SK-N-SH (cell line): ENCODE measurements around the gene AGMO. TPM values are rescaled to one million over a fixed set of nuclear protein-coding genes. Genes with fewer than 3 reads are reported as not detected.
A peak's percentile ranks its signal among the peaks of the same experiment; 100 is the strongest.

ENCODE experiments used
- CTCF ChIA-PET: fragments of 300-600, 350-600 bp; formaldehyde crosslinking; extraction: SDS; loops from one replicate; lab custom pipeline; 2021; lab: Yijun Ruan, JAX
- POLR2A ChIA-PET: fragments of 350-600 bp; sonication (Branson Sonifier 250); formaldehyde crosslinking; extraction: SDS; loops from one replicate; lab custom pipeline; 2020; ENCODE audit warnings: antibody characterized with exemption, inconsistent platforms; lab: Yijun Ruan, JAX
- DNase-seq: peaks from one replicate; pipeline ENCODE4 v3.0.0; 2012
- H2AFZ ChIP-seq: fragments of 200-600 bp; sonication (generic); 2 replicates; pipeline ENCODE4 v1.8.1; 2016; ENCODE audit warnings: antibody characterized with exemption, mild to moderate bottlenecking, low read depth
- H3F3A ChIP-seq: fragments of 200-600 bp; sonication (generic); replicated peaks from 2 replicates; pipeline ENCODE3; 2016; ENCODE audit warnings: antibody characterized with exemption, mild to moderate bottlenecking; ENCODE audit not compliant: insufficient read depth
- H3K27ac ChIP-seq, 2 experiments: fragments of 200-500 bp in 1 of 2; fragments of 200-600 bp in 1 of 2; sonication (Bioruptor generic) in 1 of 2; sonication (generic), shearing (Covaris generic) in 1 of 2; 2 replicates each; pipeline versions ENCODE4 v1.5.1 to v1.6.1; 2014 to 2016; ENCODE audit warnings: low read depth in 2 of 2, inconsistent platforms in 1 of 2, low read length in 1 of 2, mild to moderate bottlenecking in 1 of 2, mixed read lengths in 1 of 2
- H3K27me3 ChIP-seq: fragments of 200-600 bp; sonication (generic), shearing (Covaris generic); 2 replicates; pipeline ENCODE4 v1.6.1; 2016; ENCODE audit warnings: mixed run types; ENCODE audit not compliant: insufficient read depth
- H3K36me3 ChIP-seq, 2 experiments: fragments of 200-500 bp in 1 of 2; fragments of 200-600 bp in 1 of 2; sonication (Bioruptor generic) in 1 of 2; sonication (generic) in 1 of 2; replicated peaks in 1 of 2; 2 replicates each; pipeline versions ENCODE3 to v1.5.1; 2014 to 2016; ENCODE audit warnings: low read length in 1 of 2, mild to moderate bottlenecking in 1 of 2; ENCODE audit not compliant: insufficient read depth in 2 of 2, control insufficient read depth in 1 of 2
- H3K4me1 ChIP-seq, 2 experiments: fragments of 200-500 bp in 1 of 2; fragments of 200-600 bp in 1 of 2; sonication (Bioruptor generic) in 1 of 2; sonication (generic), shearing (Covaris generic) in 1 of 2; 2 replicates each; pipeline versions ENCODE4 v1.5.1 to v1.6.1; 2014 to 2016; ENCODE audit warnings: low read depth in 1 of 2, low read length in 1 of 2, mixed run types in 1 of 2; ENCODE audit not compliant: insufficient read depth in 2 of 2, control insufficient read depth in 1 of 2
- H3K4me2 ChIP-seq: fragments of 200-600 bp; sonication (generic), shearing (Covaris generic); 2 replicates; pipeline ENCODE4 v1.6.1; 2017; ENCODE audit warnings: mixed run types
- H3K4me3 ChIP-seq, 2 experiments: fragments of 200-500 bp in 1 of 2; fragments of 200-600 bp in 1 of 2; sonication (Bioruptor generic) in 1 of 2; sonication (generic), shearing (Covaris generic) in 1 of 2; 2 replicates each; pipeline versions ENCODE4 v1.5.1 to v1.8.1; 2014 to 2016; ENCODE audit warnings: low read depth in 2 of 2, inconsistent platforms in 1 of 2, low read length in 1 of 2, mild to moderate bottlenecking in 1 of 2, mixed read lengths in 1 of 2, moderate library complexity in 1 of 2
- H3K79me2 ChIP-seq: fragments of 200-600 bp; sonication (generic); 2 replicates; pipeline ENCODE4 v1.8.1; 2017; ENCODE audit warnings: mild to moderate bottlenecking; ENCODE audit not compliant: insufficient read depth
- H3K9ac ChIP-seq: fragments of 200-600 bp; sonication (generic); 2 replicates; pipeline ENCODE4 v1.6.1; 2017; ENCODE audit warnings: mixed run types
- H3K9me2 ChIP-seq: fragments of 200-600 bp; sonication (generic); 2 replicates; pipeline ENCODE4 v1.6.1; 2017; ENCODE audit warnings: mixed run types
- H3K9me3 ChIP-seq: fragments of 200-600 bp; sonication (generic); 2 replicates; pipeline ENCODE4 v1.6.1; 2017; ENCODE audit warnings: mixed run types, mild to moderate bottlenecking, moderate library complexity
- H4K20me1 ChIP-seq: fragments of 200-600 bp; sonication (generic); 2 replicates; pipeline ENCODE4 v1.6.1; 2017; ENCODE audit warnings: mild to moderate bottlenecking, mixed run types; ENCODE audit not compliant: insufficient read depth
- EZH2phosphoT487 ChIP-seq: fragments of 200-600 bp; sonication (generic); IDR thresholded peaks from 2 replicates; pipeline ENCODE4 v1.6.1; 2017; ENCODE audit warnings: low read depth, mixed run types, mild to moderate bottlenecking, antibody characterized with exemption, moderate library complexity, borderline replicate concordance
- GABPA ChIP-seq: IDR thresholded peaks from 2 replicates; pipeline ENCODE4 v1.4.0; 2012; ENCODE audit warnings: low read depth, mild to moderate bottlenecking
- MEF2A ChIP-seq: IDR thresholded peaks from 2 replicates; pipeline ENCODE4 v1.4.0; 2012; ENCODE audit warnings: low read depth, borderline replicate concordance
- RAD21 ChIP-seq: IDR thresholded peaks from 2 replicates; pipeline ENCODE4 v1.6.1; 2012; ENCODE audit warnings: mild to moderate bottlenecking, low read length
- RCOR1 ChIP-seq: fragments of 150-350 bp; IDR thresholded peaks from 2 replicates; pipeline ENCODE4 v1.6.1; 2017; ENCODE audit warnings: antibody characterized with exemption, low read length
- RXRA ChIP-seq: IDR thresholded peaks from 2 replicates; pipeline ENCODE4 v1.4.0; 2012; ENCODE audit warnings: low read depth, mild to moderate bottlenecking, borderline replicate concordance
- SMC3 ChIP-seq: IDR thresholded peaks from 2 replicates; pipeline ENCODE4 v1.6.1; 2012; ENCODE audit warnings: low read depth, low read length, improper control_type of control experiment
- YY1 ChIP-seq: IDR thresholded peaks from 2 replicates; pipeline ENCODE4 v1.4.0; 2012; ENCODE audit warnings: low read depth, mild to moderate bottlenecking
- WGBS: methylation state at CpG from one replicate; pipeline ENCODE4 v1.1.6; 2017; ENCODE audit warnings: low lambda C conversion rate; 5-methylcytosine and 5-hydroxymethylcytosine counted together
- polyA plus RNA-seq, 3 experiments: library from polyadenylated mRNA; depleted of rRNA; stranded (reverse); fragments of >200 nt; gene quantifications; 2 replicates each; pipeline ENCODE4 v1.2.3, GENCODE V29; 2012
- TF ChIP-seq, protein P1 (sequence below): fragments of 200-600 bp; sonication (generic); IDR thresholded peaks from 2 replicates; pipeline ENCODE4 v1.6.1; 2017; ENCODE audit warnings: antibody characterized with exemption, mild to moderate bottlenecking, moderate library complexity
- TF ChIP-seq, protein P2 (sequence below): IDR thresholded peaks from 2 replicates; pipeline ENCODE4 v1.4.0; 2012; ENCODE audit warnings: low read depth
- TF ChIP-seq, protein P3 (sequence below): fragments of 150-350 bp; IDR thresholded peaks from 2 replicates; pipeline ENCODE4 v1.6.1; 2017; ENCODE audit warnings: antibody characterized with exemption, low read length, low read depth, borderline replicate concordance

AGMO gene
- polyA plus RNA-seq, 1 of the 3 experiments (the other 2 are of a cell fraction): 0.05 TPM

DNA sequence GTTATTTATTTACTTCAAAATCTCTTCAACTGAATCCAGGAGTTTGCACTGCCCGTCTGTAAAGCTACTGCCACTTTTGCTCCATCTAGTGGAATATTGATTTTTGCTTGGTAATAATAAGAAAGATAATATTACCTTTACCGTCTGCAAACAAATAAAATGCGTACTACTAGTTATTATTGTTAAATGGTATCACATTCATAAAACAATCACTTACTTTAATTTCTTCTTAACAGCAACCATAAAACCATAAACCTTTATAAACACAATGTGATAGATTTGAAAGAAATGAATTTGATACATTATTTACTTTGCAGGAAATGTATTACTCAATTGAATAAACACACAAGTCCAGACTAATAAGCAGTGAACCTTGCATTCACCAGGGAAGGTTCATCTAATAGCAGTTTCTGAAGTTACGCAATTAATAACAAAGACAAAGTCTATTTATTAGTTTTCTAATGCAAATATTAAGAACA lies 6.4 kb downstream of the AGMO start:
- Histone ChIP-seq H3K36me3 (no peaks in the 10 kb centered on the region), H3K79me2 (no peaks in the 10 kb centered on the region), H3K4me2 (no peak overlapping the region), H3K27ac (no peak overlapping the region), H3K27me3 (no peaks in the 10 kb centered on the region), H2AFZ (no peak overlapping the region), H3K9ac (no peak overlapping the region), H3F3A (peaks cover 3% of the 10 kb centered on the region), H3K4me1 (peaks cover 3 to 10% of the 10 kb centered on the region in 2 experiments; a peak in 3 of 4 replicates), H3K4me3 (no peak overlapping the region), H3K9me3 (no peaks in the 10 kb centered on the region), H4K20me1 (no peaks in the 10 kb centered on the region), H3K9me2 (no peaks in the 10 kb centered on the region)
- ChIA-PET POLR2A (no interaction called here), CTCF (interaction anchor here (0.7 to 2.2 kb wide), 6 partner anchors 228 to 858 kb away, joined by 3 to 10 read pairs (median 4); no protein-coding TSS in a partner anchor)
- WGBS: 50% methylated on average over 4 of the region's 4 CpGs
- TF ChIP-seq EZH2phosphoT487 (no peak), RXRA (no peak), RAD21 (peak; percentile 68), SMC3 (peak; percentile 55)
- TF ChIP-seq, protein P1, sequence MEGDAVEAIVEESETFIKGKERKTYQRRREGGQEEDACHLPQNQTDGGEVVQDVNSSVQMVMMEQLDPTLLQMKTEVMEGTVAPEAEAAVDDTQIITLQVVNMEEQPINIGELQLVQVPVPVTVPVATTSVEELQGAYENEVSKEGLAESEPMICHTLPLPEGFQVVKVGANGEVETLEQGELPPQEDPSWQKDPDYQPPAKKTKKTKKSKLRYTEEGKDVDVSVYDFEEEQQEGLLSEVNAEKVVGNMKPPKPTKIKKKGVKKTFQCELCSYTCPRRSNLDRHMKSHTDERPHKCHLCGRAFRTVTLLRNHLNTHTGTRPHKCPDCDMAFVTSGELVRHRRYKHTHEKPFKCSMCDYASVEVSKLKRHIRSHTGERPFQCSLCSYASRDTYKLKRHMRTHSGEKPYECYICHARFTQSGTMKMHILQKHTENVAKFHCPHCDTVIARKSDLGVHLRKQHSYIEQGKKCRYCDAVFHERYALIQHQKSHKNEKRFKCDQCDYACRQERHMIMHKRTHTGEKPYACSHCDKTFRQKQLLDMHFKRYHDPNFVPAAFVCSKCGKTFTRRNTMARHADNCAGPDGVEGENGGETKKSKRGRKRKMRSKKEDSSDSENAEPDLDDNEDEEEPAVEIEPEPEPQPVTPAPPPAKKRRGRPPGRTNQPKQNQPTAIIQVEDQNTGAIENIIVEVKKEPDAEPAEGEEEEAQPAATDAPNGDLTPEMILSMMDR: peak; percentile 71
- DNase-seq: peak; percentile 12

DNA sequence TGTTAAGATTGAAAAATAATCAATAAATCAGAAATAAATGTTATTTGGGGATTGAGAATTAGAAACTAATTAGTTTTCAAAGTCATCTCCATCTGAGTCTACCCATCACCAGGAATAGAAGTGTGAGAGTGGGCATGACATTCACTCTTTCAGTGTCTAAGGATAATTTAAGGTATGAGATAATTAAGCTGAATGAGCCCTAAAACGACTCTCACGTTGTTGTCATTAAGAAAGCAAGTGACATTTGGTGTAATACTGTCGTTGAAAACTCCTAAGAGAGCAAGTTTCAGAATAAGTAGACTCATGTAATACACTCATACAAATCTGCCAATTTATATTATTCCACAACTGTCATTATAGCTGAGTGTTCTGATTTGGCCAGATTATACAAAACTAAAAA lies 7.1 kb downstream of the AGMO start:
- no peaks in the 10 kb centered on the region for H3K9me2 ChIP-seq
- TF ChIP-seq, protein P2, sequence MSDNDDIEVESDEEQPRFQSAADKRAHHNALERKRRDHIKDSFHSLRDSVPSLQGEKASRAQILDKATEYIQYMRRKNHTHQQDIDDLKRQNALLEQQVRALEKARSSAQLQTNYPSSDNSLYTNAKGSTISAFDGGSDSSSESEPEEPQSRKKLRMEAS: no peak
- TF ChIP-seq EZH2phosphoT487: no peak
- no peak for TF ChIP-seq MEF2A
- no peak for TF ChIP-seq YY1
- TF ChIP-seq SMC3: no peak
- TF ChIP-seq, protein P3, sequence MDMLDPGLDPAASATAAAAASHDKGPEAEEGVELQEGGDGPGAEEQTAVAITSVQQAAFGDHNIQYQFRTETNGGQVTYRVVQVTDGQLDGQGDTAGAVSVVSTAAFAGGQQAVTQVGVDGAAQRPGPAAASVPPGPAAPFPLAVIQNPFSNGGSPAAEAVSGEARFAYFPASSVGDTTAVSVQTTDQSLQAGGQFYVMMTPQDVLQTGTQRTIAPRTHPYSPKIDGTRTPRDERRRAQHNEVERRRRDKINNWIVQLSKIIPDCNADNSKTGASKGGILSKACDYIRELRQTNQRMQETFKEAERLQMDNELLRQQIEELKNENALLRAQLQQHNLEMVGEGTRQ: no peak
- no peak for TF ChIP-seq RCOR1
- TF ChIP-seq GABPA: no peak
- ChIA-PET CTCF (interaction anchor here (0.7 to 2.2 kb wide), 9 partner anchors 8 to 857 kb away, joined by 3 to 10 read pairs (median 3); no protein-coding TSS in a partner anchor), POLR2A (no interaction called here)
- no peaks in the 10 kb centered on the region for H3K27me3 ChIP-seq
- no peak overlapping the region for H3K4me2 ChIP-seq
- H3K36me3 ChIP-seq: no peaks in the 10 kb centered on the region
- WGBS: 15% methylated on average over 3 of the region's 3 CpGs
- peaks cover 3 to 10% of the 10 kb centered on the region in 2 experiments; a peak in 3 of 4 replicates for H3K4me1 ChIP-seq
- no peak overlapping the region for H3K9ac ChIP-seq
- H4K20me1 ChIP-seq: no peaks in the 10 kb centered on the region
- no peak overlapping the region for H3K4me3 ChIP-seq
- H3K27ac ChIP-seq: peak overlapping the region in 1 of 2 experiments; percentile 65; a peak in 2 of 4 replicates
- H3F3A ChIP-seq: peaks cover 3% of the 10 kb centered on the region
- DNase-seq: no peak
- no peaks in the 10 kb centered on the region for H3K79me2 ChIP-seq
- H3K9me3 ChIP-seq: no peaks in the 10 kb centered on the region
- H2AFZ ChIP-seq: peak overlapping the region; percentile 64; the same call in 1 of the 2 replicates
